Measurements from ENCODE around the gene UBE2D2.

GRCh38 chr5:139654464-139654863 is 93.3 kb downstream of the UBE2D2 start:
- no peak for TF ChIP-seq CTCF (conservative IDR thresholded peaks at IDR 0.05)
- no peak for TF ChIP-seq ZFX (IDR thresholded peaks at IDR 0.05)

All from C4-2B (cell line).